Muscle of leg (tissue), 11 donors: ENCODE measurements around the gene TSPO. TPM values are rescaled to one million over a fixed set of nuclear protein-coding genes. Genes with fewer than 3 reads are reported as not detected.

Experiments
- DNase-seq: peaks from one replicate; pipeline ENCODE4 v3.0.0; 2013
- H3K27ac ChIP-seq: one replicate; pipeline ENCODE4 v1.5.1; 2013; ENCODE audit warnings: mild to moderate bottlenecking, low read length, control low read depth
- H3K27me3 ChIP-seq: one replicate; pipeline ENCODE4 v1.6.1; 2013; ENCODE audit warnings: low read length; ENCODE audit not compliant: control insufficient read depth, insufficient read depth
- H3K36me3 ChIP-seq: one replicate; pipeline ENCODE4 v1.6.1; 2013; ENCODE audit warnings: low read length; ENCODE audit not compliant: control insufficient read depth, insufficient read depth
- H3K4me1 ChIP-seq: one replicate; pipeline ENCODE4 v1.6.1; 2013; ENCODE audit warnings: low read length; ENCODE audit not compliant: control insufficient read depth, insufficient read depth
- H3K4me3 ChIP-seq: one replicate; pipeline ENCODE4 v1.5.1; 2013; ENCODE audit warnings: low read length, control low read depth
- H3K9me3 ChIP-seq: replicated peaks from 2 replicates; pipeline ENCODE4 v1.6.1; 2013; ENCODE audit warnings: low read depth, low read length; ENCODE audit not compliant: control insufficient read depth
- WGBS: methylation state at CpG from one replicate; pipeline ENCODE4 v1.1.5; 2013; ENCODE audit warnings: missing lambda C conversion rate; ENCODE audit not compliant: insufficient coverage; 5-methylcytosine and 5-hydroxymethylcytosine counted together
- polyA plus RNA-seq, 8 donors: library from polyadenylated mRNA; unstranded; fragments of 120-200 nt; gene quantifications; one replicate each; pipeline versions ENCODE4 v1.2.1 to v1.2.3, GENCODE V29; 2013; ENCODE audit warnings: inconsistent platforms in 1 of 8, low replicate concordance in 1 of 8; ENCODE audit not compliant: insufficient read length in 8 of 8, insufficient read depth in 1 of 8
- total RNA-seq: library from RNA; stranded (reverse); fragments of 120-200 nt; gene quantifications from one replicate; pipeline ENCODE4 v1.2.4, GENCODE V29; 2013

The TSPO gene
- total and polyA plus RNA-seq, 9 donors: 57.9 to 126 (median 70.1) TPM

GRCh38 chr22:43113526-43114251 is 37.7 kb upstream of the TSPO start:
- H3K27me3 ChIP-seq: peaks cover 63% of the 10 kb centered on the region
- WGBS: 49% methylated on average over 8 of the region's 13 CpGs
- H3K4me3 ChIP-seq: no peak overlapping the region
- H3K36me3 ChIP-seq: no peaks in the 10 kb centered on the region
- no peak for DNase-seq
- no peaks in the 10 kb centered on the region for H3K9me3 ChIP-seq
- no peak overlapping the region for H3K27ac ChIP-seq
- peaks cover 17% of the 10 kb centered on the region for H3K4me1 ChIP-seq

- Histone ChIP-seq H3K4me3 (no peak overlapping the region), H3K36me3 (no peaks in the 10 kb centered on the region), H3K9me3 (no peaks in the 10 kb centered on the region), H3K4me1 (peaks cover 17% of the 10 kb centered on the region), H3K27ac (no peak overlapping the region), H3K27me3 (peaks cover 50% of the 10 kb centered on the region)
- no peak for DNase-seq
- whole genome bisulfite sequencing: 40% methylated on average over 5 of the region's 5 CpGs
These were observed 36.4 kb upstream of the TSPO start for GRCh38 chr22:43114958-43115357.

- H3K4me3 ChIP-seq: no peak overlapping the region
- 74% methylated on average over 6 of the region's 7 CpGs for WGBS
These were observed 34.4 kb upstream of the TSPO start for GRCh38 chr22:43116932-43117331.

GRCh38 chr22:43118024-43118849 is 33.1 kb upstream of the TSPO start:
- Histone ChIP-seq H3K9me3 (no peaks in the 10 kb centered on the region), H3K27ac (no peak overlapping the region), H3K4me1 (peaks cover 3% of the 10 kb centered on the region), H3K36me3 (no peaks in the 10 kb centered on the region), H3K27me3 (peaks cover 18% of the 10 kb centered on the region), H3K4me3 (no peak overlapping the region)
- 64% methylated on average over 14 of the region's 21 CpGs for WGBS
- DNase-seq: no peak

More at GRCh38 chr22:43116932-43117331, 34.4 kb upstream of the TSPO start:
- no peak overlapping the region for H3K27ac ChIP-seq
- no peak for DNase-seq
- H3K9me3 ChIP-seq: no peaks in the 10 kb centered on the region
- H3K36me3 ChIP-seq: no peaks in the 10 kb centered on the region
- H3K4me1 ChIP-seq: peaks cover 3% of the 10 kb centered on the region
- H3K27me3 ChIP-seq: peaks cover 30% of the 10 kb centered on the region

- WGBS: 67% methylated on average over 1 of the region's 7 CpGs
- Histone ChIP-seq H3K9me3 (no peaks in the 10 kb centered on the region), H3K4me3 (no peak overlapping the region), H3K36me3 (no peaks in the 10 kb centered on the region), H3K27ac (no peak overlapping the region), H3K4me1 (no peaks in the 10 kb centered on the region), H3K27me3 (peaks cover 10% of the 10 kb centered on the region)
- no peak for DNase-seq
These were observed 32.4 kb upstream of the TSPO start for GRCh38 chr22:43118953-43119458.

GRCh38 chr22:43126501-43127165 is 24.7 kb upstream of the TSPO start:
- Histone ChIP-seq H3K36me3 (no peaks in the 10 kb centered on the region), H3K27me3 (no peaks in the 10 kb centered on the region), H3K4me1 (peaks cover 35% of the 10 kb centered on the region), H3K4me3 (no peak overlapping the region), H3K9me3 (no peaks in the 10 kb centered on the region), H3K27ac (no peak overlapping the region)
- DNase-seq: no peak
- 59% methylated on average over 3 of the region's 5 CpGs for WGBS

- H3K36me3 ChIP-seq: no peaks in the 10 kb centered on the region
- peaks cover 40% of the 10 kb centered on the region for H3K4me1 ChIP-seq
- 86% methylated on average over 15 of the region's 17 CpGs for WGBS
- H3K27ac ChIP-seq: no peak overlapping the region
- no peak overlapping the region for H3K4me3 ChIP-seq
- H3K27me3 ChIP-seq: no peaks in the 10 kb centered on the region
- DNase-seq: no peak
- no peaks in the 10 kb centered on the region for H3K9me3 ChIP-seq
These were observed 24.0 kb upstream of the TSPO start for GRCh38 chr22:43127166-43127908.

GRCh38 chr22:43128116-43128515 is 23.2 kb upstream of the TSPO start:
- 69% methylated on average over 10 of the region's 13 CpGs for WGBS
- Histone ChIP-seq H3K4me3 (no peak overlapping the region), H3K4me1 (peaks cover 40% of the 10 kb centered on the region), H3K27me3 (no peaks in the 10 kb centered on the region), H3K36me3 (peaks cover 7% of the 10 kb centered on the region), H3K9me3 (no peaks in the 10 kb centered on the region), H3K27ac (no peak overlapping the region)
- no peak for DNase-seq

GRCh38 chr22:43128928-43129424 is 22.4 kb upstream of the TSPO start:
- Histone ChIP-seq H3K4me1 (peaks cover 40% of the 10 kb centered on the region), H3K27me3 (no peaks in the 10 kb centered on the region), H3K4me3 (no peak overlapping the region), H3K36me3 (peaks cover 12% of the 10 kb centered on the region), H3K9me3 (no peaks in the 10 kb centered on the region), H3K27ac (no peak overlapping the region)
- no peak for DNase-seq
- WGBS: 43% methylated on average over 19 of the region's 20 CpGs
